K562 (cell line): ENCODE results near the gene PLXNA2. TPM values are rescaled to one million over a fixed set of nuclear protein-coding genes. Genes with fewer than 3 reads are reported as not detected.

Source experiments
- ATF1 ChIP-seq, 2 experiments: fragments of 450-650 bp in 1 of 2; IDR thresholded peaks; 2 replicates each; pipeline ENCODE4 v1.6.1; 2016; ENCODE audit warnings: missing compliant biosample characterization in 1 of 2, missing genetic modification characterization in 1 of 2
- EZH2 ChIP-seq: IDR thresholded peaks from 2 replicates; pipeline ENCODE4 v1.6.1; 2012; ENCODE audit warnings: low read depth, mild to moderate bottlenecking, inconsistent platforms, low read length, borderline replicate concordance
- NCOA4 ChIP-seq: fragments of 450-650 bp; IDR thresholded peaks from 2 replicates; pipeline ENCODE4 v1.6.1; 2018; ENCODE audit warnings: mild to moderate bottlenecking; ENCODE audit not compliant: partially characterized antibody
- RAD21 ChIP-seq, 2 experiments: fragments of 250-450 bp in 1 of 2; fragments of 450-650 bp in 1 of 2; sonication (Bioruptor Pico) in 1 of 2; formaldehyde crosslinking in 1 of 2; IDR thresholded peaks in 1 of 2; conservative IDR thresholded peaks in 1 of 2; 2 replicates each; pipeline versions ENCODE4 v1.4.0 to v1.8.0; 2020 to 2022; ENCODE audit warnings: mild to moderate bottlenecking in 2 of 2, moderate library complexity in 1 of 2
- THAP12 ChIP-seq: fragments of 250-450 bp; sonication (Bioruptor Pico); IDR thresholded peaks from 2 replicates; pipeline ENCODE4 v1.9.0; 2021; ENCODE audit warnings: mild to moderate bottlenecking, inconsistent platforms
- ZBTB12 ChIP-seq: fragments of 250-450 bp; sonication (Bioruptor Pico); IDR thresholded peaks from 2 replicates; pipeline ENCODE4 v1.4.0; 2020
- ZNF217 ChIP-seq: sonication (generic); formaldehyde crosslinking; IDR thresholded peaks from 2 replicates; pipeline ENCODE4 v1.8.0; 2022; ENCODE audit warnings: mild to moderate bottlenecking, missing genetic modification reagents
- ZNF518B ChIP-seq: fragments of 250-450 bp; sonication (Bioruptor Pico); IDR thresholded peaks from 2 replicates; pipeline ENCODE4 v1.5.0; 2021; ENCODE audit warnings: mild to moderate bottlenecking, moderate library complexity
- ZNF655 ChIP-seq: fragments of 250-450 bp; sonication (Bioruptor Pico); IDR thresholded peaks from 2 replicates; pipeline ENCODE4 v1.5.0; 2021
- polyA plus RNA-seq, 8 experiments: library from polyadenylated mRNA; depleted of rRNA in 4 of 8; stranded (reverse) in 5 of 8; unstranded in 3 of 8; fragments of >200 nt; fragmentation: Nextera tagmentation in 2 of 8; fragmentation: Illumina TruSeq in 1 of 8; extraction: Ambion mirVana in 2 of 8; extraction: Trizol in 1 of 8; gene quantifications; 2 replicates each; pipeline versions ENCODE4 v1.2.1 to v1.2.3, GENCODE V29; 2011 to 2014; ENCODE audit warnings: inconsistent platforms in 1 of 8, missing spikeins in 1 of 8
- total RNA-seq, 7 experiments: library from RNA; depleted of rRNA in 6 of 7; stranded (reverse); fragments of >200 nt in 6 of 7; fragmentation: Illumina TruSeq in 2 of 7; extraction: Trizol in 2 of 7; gene quantifications; 2 replicates each; pipeline versions ENCODE4 v1.2.1 to v1.2.3, GENCODE V29; 2011 to 2021; ENCODE audit warnings: low replicate concordance in 1 of 7

PLXNA2 gene
- total and polyA plus RNA-seq, 9 of the 15 experiments (the other 6 are each of a cell fraction or from before 2014, with no cell fraction given) = 0.01 to 1.3 (median 0.32) TPM

GRCh38 chr1:208183977-208184911 lies 59.9 kb downstream of the PLXNA2 start (continued):
- no peak; a peak in 1 of 4 replicates for TF ChIP-seq RAD21 (CRISPR knock-in tag; conservative IDR thresholded peaks at IDR 0.05 in 1 of 2, IDR thresholded peaks at IDR 0.05 in 1 of 2)
- TF ChIP-seq NCOA4 = no peak
- TF ChIP-seq EZH2 = no peak
- TF ChIP-seq ZNF655 (CRISPR knock-in tag) = no peak
- TF ChIP-seq ZNF518B = no peak
- TF ChIP-seq THAP12 (CRISPR knock-in tag) = no peak
- no peak for TF ChIP-seq ZNF217 (CRISPR knock-in tag)
- no peak for TF ChIP-seq ZBTB12
- no peak for TF ChIP-seq ATF1 (CRISPR knock-in tag; IDR thresholded peaks at IDR 0.05)
- TF ChIP-seq ATF1 (tag; IDR thresholded peaks at IDR 0.05) = peak; percentile 46
